Astrocyte (in vitro differentiated cells and primary cell): ENCODE data around the gene CSAG1. TPM values are rescaled to one million over a fixed set of nuclear protein-coding genes. Genes with fewer than 3 reads are reported as not detected.
"Not testable (repeated sequence)": the region's sequence is repeated elsewhere in the genome, so short reads cannot be mapped to it uniquely, and the experiment has no call there.

Experiments used
- DNase-seq: peaks from one replicate; pipeline ENCODE4 v3.0.0-alpha.2; 2010; ENCODE audit warnings: low read depth
- FAIRE-seq: peaks from 2 replicates; lab custom pipeline; 2011; peaks lifted over from hg19 to GRCh38; lab: Jason Lieb, UNC
- H2AFZ ChIP-seq: 2 replicates; pipeline ENCODE4 v1.6.0; 2012; ENCODE audit warnings: low read depth, low read length, inconsistent platforms
- H3K27ac ChIP-seq: 2 replicates; pipeline ENCODE4 v1.5.1; 2011; ENCODE audit warnings: low read depth, low read length, inconsistent platforms
- H3K27me3 ChIP-seq: 2 replicates; pipeline ENCODE4 v1.6.0; 2011; ENCODE audit warnings: low read length, inconsistent platforms; ENCODE audit not compliant: insufficient read depth
- H3K36me3 ChIP-seq: 2 replicates; pipeline ENCODE4 v1.5.1; 2011; ENCODE audit warnings: low read length, inconsistent platforms; ENCODE audit not compliant: insufficient read depth
- H3K4me1 ChIP-seq: 2 replicates; pipeline ENCODE4 v1.5.1; 2011; ENCODE audit warnings: low read length, inconsistent platforms; ENCODE audit not compliant: insufficient read depth
- H3K4me2 ChIP-seq: 2 replicates; pipeline ENCODE4 v1.6.0; 2012; ENCODE audit warnings: low read length, inconsistent platforms
- H3K4me3 ChIP-seq: 2 replicates; pipeline ENCODE4 v1.5.1; 2011; ENCODE audit warnings: low read depth, mild to moderate bottlenecking, low read length, inconsistent platforms; ENCODE audit not compliant: insufficient read depth
- H3K79me2 ChIP-seq: 2 replicates; pipeline ENCODE4 v1.6.0; 2012; ENCODE audit warnings: mild to moderate bottlenecking, low read length, inconsistent platforms; ENCODE audit not compliant: insufficient read depth
- H3K9ac ChIP-seq: 2 replicates; pipeline ENCODE4 v1.6.0; 2012; ENCODE audit warnings: mild to moderate bottlenecking, low read length, inconsistent platforms
- H3K9me3 ChIP-seq: 2 replicates; pipeline ENCODE4 v1.5.1; 2012; ENCODE audit warnings: low read depth, mild to moderate bottlenecking, low read length, inconsistent platforms; ENCODE audit not compliant: insufficient read depth
- H4K20me1 ChIP-seq: 2 replicates; pipeline ENCODE4 v1.6.0; 2012; ENCODE audit warnings: low read length, inconsistent platforms; ENCODE audit not compliant: insufficient read depth
- H3K27ac Mint-ChIP-seq: one replicate; pipeline ENCODE4 v1.8.0; 2021; ENCODE audit warnings: mild to moderate bottlenecking, mixed read lengths; ENCODE audit not compliant: unreplicated experiment
- H3K27me3 Mint-ChIP-seq: one replicate; pipeline ENCODE4 v1.8.0; 2021; ENCODE audit warnings: low read depth, mixed read lengths; ENCODE audit not compliant: unreplicated experiment
- H3K36me3 Mint-ChIP-seq: one replicate; pipeline ENCODE4 v1.8.0; 2021; ENCODE audit warnings: low read depth, mixed read lengths; ENCODE audit not compliant: unreplicated experiment
- H3K4me1 Mint-ChIP-seq: one replicate; pipeline ENCODE4 v1.8.0; 2021; ENCODE audit warnings: low read depth, mixed read lengths; ENCODE audit not compliant: unreplicated experiment
- H3K4me3 Mint-ChIP-seq: one replicate; pipeline ENCODE4 v1.8.0; 2021; ENCODE audit warnings: mild to moderate bottlenecking, moderate library complexity, mixed read lengths; ENCODE audit not compliant: unreplicated experiment
- H3K9me3 Mint-ChIP-seq: one replicate; pipeline ENCODE4 v1.8.0; 2021; ENCODE audit warnings: mild to moderate bottlenecking, mixed read lengths; ENCODE audit not compliant: unreplicated experiment
- total RNA-seq: library from RNA; stranded (reverse); gene quantifications from 2 replicates; pipeline ENCODE4 v1.2.1, GENCODE V29; 2021

The CSAG1 gene
- total RNA-seq, 1 donor from 2014 or later, result 0.75 TPM

- H3K4me2 ChIP-seq, H3K9me3 Mint-ChIP-seq, H3K36me3 Mint-ChIP-seq, H2AFZ ChIP-seq, H3K4me1 ChIP-seq, H3K9me3 ChIP-seq, H3K79me2 ChIP-seq, H3K27ac Mint-ChIP-seq, DNase-seq, H3K27ac ChIP-seq, H3K4me1 Mint-ChIP-seq, H3K4me3 Mint-ChIP-seq, H3K4me3 ChIP-seq, H3K36me3 ChIP-seq, H3K27me3 ChIP-seq, H4K20me1 ChIP-seq, H3K9ac ChIP-seq, FAIRE-seq, H3K27me3 Mint-ChIP-seq: not testable (repeated sequence)
Observed at GRCh38 chrX:152700390-152700789, 33.1 kb downstream of the CSAG1 start.

GRCh38 chrX:152697952-152698931 is 35.3 kb downstream of the CSAG1 start, which contains the start of gene MAGEA3:
TSS of gene MAGEA3 (plus strand) at chrX:152698794. CDS start at chrX:152700833, 2,039 bp downstream.
- H3K4me3 ChIP-seq, H3K4me2 ChIP-seq, H3K36me3 ChIP-seq, H2AFZ ChIP-seq, H3K79me2 ChIP-seq, H3K36me3 Mint-ChIP-seq, H3K9me3 ChIP-seq, H3K27ac Mint-ChIP-seq, H4K20me1 ChIP-seq, H3K4me3 Mint-ChIP-seq, H3K9ac ChIP-seq, DNase-seq, FAIRE-seq, H3K4me1 ChIP-seq, H3K27me3 Mint-ChIP-seq, H3K4me1 Mint-ChIP-seq, H3K27me3 ChIP-seq, H3K9me3 Mint-ChIP-seq, H3K27ac ChIP-seq: not testable (repeated sequence)

- H3K4me3 ChIP-seq, H3K27ac ChIP-seq, H3K27me3 ChIP-seq, H3K36me3 Mint-ChIP-seq, H2AFZ ChIP-seq, DNase-seq, H3K4me1 ChIP-seq, H3K36me3 ChIP-seq, H3K4me3 Mint-ChIP-seq, H3K9me3 Mint-ChIP-seq, H3K4me1 Mint-ChIP-seq, H3K9ac ChIP-seq, H3K4me2 ChIP-seq, H3K27ac Mint-ChIP-seq, H3K27me3 Mint-ChIP-seq, H4K20me1 ChIP-seq, H3K79me2 ChIP-seq, H3K9me3 ChIP-seq: not testable (repeated sequence)
- FAIRE-seq, result peak; percentile 72
Observed at GRCh38 chrX:152681012-152681411, 52.5 kb downstream of the CSAG1 start.

Other genes starting within 250 kb of the CSAG1 start
- 0.41 and 0.43 TPM in 2 replicates for gene GABRQ, start 95.8 kb downstream of the CSAG1 start, total RNA-seq
- 0.36 and 0.58 TPM in 2 replicates for gene MAGEA3, start 34.9 kb downstream of the CSAG1 start, total RNA-seq
- not detected in 2 replicates for gene CSAG2, start 24.4 kb downstream of the CSAG1 start, total RNA-seq
- 1.2 and 2.9 TPM in 2 replicates for gene MAGEA2B, start 19.1 kb downstream of the CSAG1 start, total RNA-seq
- gene MAGEA12, start within 50 bp of the CSAG1 start, total RNA-seq, result 0.62 and 0.98 TPM in 2 replicates
- gene MAGEA2, start 20.1 kb upstream of the CSAG1 start, total RNA-seq, result 6.1 and 7.1 TPM in 2 replicates
- gene CSAG3, start 25.5 kb upstream of the CSAG1 start, total RNA-seq, result 6.4 and 6.6 TPM in 2 replicates
- gene MAGEA6, start 36.0 kb upstream of the CSAG1 start, total RNA-seq, result 0.70 and 0.89 TPM in 2 replicates
- 31.8 and 38.0 TPM in 2 replicates for gene CETN2, start 97.0 kb upstream of the CSAG1 start, total RNA-seq
- 25.5 and 34.2 TPM in 2 replicates for gene NSDHL, start 97.3 kb upstream of the CSAG1 start, total RNA-seq
- 7.8 and 16.2 TPM in 2 replicates for gene ZNF185, start 164.3 kb upstream of the CSAG1 start, total RNA-seq